Transverse colon (tissue), 4 donors: ENCODE results near the gene HELZ2.

Experiments
- POLR2A ChIP-seq: fragments of 450-650 bp; IDR thresholded peaks from one replicate; pipeline ENCODE4 v1.6.1; 2016; ENCODE audit warnings: antibody characterized with exemption, mild to moderate bottlenecking, moderate library complexity
- POLR2AphosphoS5 ChIP-seq, 3 donors: sonication (generic); formaldehyde crosslinking; IDR thresholded peaks; one replicate each; pipeline ENCODE4 v1.6.1; 2016; ENCODE audit warnings: antibody characterized with exemption in 3 of 3
- TF ChIP-seq, protein P1 (sequence below), 5 experiments: fragments of 200-600 bp in 3 of 5; fragments of 450-650 bp in 2 of 5; sonication (generic) in 3 of 5; IDR thresholded peaks; 1 replicate in 2 of 5; 2 replicates in 3 of 5; pipeline ENCODE4 v1.5.1; 2016 to 2017; ENCODE audit warnings: antibody characterized with exemption in 5 of 5, inconsistent platforms in 3 of 5, mild to moderate bottlenecking in 2 of 5, moderate library complexity in 1 of 5

DNA sequence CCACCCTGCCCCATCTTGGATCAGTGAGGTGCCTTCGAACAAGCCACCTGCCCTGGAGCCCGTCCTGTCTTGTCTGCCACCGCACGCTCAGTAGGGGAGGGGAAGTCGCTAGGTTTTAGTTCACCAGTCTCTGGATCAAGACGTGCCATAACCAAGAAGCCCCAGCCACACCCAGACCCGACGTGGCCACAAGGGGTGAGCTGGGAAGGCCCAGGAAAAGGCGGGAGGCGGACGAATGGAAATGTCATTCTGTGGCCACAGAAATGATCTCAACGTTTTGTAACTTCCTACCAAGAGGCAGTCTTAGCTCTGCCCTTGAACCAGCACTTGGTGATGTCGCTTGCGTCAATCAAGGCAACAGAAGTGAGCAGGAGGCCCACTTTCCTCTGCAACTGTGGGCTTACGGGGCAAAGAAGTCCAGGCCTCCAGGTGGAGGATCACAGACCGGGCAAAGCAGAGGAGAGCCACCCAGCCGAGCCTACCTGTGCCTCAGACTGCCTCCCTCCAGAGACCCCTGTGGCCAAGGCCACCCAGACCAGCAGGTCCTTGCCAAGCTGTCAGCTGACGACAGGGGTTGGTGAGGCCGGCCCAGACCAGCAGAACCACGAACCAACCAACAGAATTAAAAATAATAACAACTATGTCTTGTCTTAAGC lies 38.4 kb upstream of the HELZ2 start:
- TF ChIP-seq POLR2A: no peak
- TF ChIP-seq, protein P1, sequence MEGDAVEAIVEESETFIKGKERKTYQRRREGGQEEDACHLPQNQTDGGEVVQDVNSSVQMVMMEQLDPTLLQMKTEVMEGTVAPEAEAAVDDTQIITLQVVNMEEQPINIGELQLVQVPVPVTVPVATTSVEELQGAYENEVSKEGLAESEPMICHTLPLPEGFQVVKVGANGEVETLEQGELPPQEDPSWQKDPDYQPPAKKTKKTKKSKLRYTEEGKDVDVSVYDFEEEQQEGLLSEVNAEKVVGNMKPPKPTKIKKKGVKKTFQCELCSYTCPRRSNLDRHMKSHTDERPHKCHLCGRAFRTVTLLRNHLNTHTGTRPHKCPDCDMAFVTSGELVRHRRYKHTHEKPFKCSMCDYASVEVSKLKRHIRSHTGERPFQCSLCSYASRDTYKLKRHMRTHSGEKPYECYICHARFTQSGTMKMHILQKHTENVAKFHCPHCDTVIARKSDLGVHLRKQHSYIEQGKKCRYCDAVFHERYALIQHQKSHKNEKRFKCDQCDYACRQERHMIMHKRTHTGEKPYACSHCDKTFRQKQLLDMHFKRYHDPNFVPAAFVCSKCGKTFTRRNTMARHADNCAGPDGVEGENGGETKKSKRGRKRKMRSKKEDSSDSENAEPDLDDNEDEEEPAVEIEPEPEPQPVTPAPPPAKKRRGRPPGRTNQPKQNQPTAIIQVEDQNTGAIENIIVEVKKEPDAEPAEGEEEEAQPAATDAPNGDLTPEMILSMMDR (IDR thresholded peaks at IDR 0.05): no peak
- no peak for TF ChIP-seq POLR2AphosphoS5 (IDR thresholded peaks at IDR 0.05)
